Ecto neural progenitor cell (in vitro differentiated cells): ENCODE data around the gene SPATA21.

ENCODE experiments used
- DNase-seq: peaks from one replicate; pipeline ENCODE4 v3.0.0-alpha.2; 2018; ENCODE audit warnings: low spot score

SPATA21 gene

GRCh38 chr1:16421201-16421600 is 16.0 kb downstream of the SPATA21 start:
- no peak for DNase-seq

DNA sequence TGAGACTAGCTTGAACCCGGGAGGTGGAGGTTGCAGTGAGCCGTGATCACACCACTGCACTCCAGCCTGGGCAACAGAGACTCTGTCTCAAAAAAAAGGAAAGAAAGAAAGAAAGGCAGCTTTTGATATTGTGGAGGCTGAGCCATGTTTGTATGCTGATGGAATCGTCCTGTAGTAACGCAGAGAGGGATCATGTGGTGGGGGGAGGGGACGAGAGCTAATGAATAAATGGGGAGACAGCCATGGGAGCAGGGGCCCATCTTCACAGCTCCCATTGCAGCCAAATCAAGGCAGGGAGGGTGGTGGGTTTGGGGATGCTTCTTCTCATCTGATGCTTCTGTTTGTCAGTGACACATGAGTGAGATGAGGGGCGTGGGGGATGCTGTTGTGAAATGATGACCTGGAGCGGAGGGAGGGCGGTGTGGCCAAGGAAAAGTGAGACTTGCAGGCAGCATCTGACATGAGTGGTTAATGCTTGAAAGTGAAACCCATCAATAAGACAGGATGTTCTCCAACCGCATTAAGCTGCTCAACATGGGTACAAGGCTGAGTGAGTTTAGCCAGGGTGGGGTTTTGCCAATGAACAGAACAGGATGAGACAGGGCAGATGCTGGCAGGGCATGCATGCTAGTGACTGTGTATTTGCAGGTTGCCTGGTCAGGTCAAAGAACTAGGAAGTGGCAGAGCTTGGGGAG is 16.7 kb downstream of the SPATA21 start:
- no peak for DNase-seq

DNA sequence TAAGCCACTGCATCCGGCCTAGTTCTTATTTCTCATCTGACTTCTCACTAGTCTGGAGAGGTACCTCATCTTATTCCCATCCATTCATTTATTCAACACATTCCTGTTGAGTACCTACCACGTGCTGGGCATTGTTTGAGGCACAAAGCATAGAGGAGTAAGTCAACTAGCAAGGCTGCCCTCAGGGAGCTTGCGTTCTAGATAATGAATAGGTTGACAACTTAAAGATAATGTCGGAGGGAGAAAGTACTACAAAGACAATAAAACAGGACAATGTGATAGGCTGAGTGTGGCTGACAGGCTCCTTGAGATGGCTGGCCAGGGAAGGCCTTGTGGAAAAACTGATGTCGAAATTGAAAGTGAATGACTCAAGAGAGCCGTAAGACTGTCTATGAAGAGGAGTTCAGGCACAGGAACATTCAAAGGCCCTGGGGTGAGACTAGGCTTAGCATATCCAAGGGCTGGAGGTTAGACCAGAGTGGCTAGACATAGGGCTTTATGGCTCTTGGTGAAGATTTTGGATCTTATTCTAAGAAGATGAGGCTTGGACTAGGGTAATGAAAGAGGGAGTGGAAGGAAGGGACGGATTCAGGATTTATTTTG is 18.3 kb downstream of the SPATA21 start:
- no peak for DNase-seq

DNA sequence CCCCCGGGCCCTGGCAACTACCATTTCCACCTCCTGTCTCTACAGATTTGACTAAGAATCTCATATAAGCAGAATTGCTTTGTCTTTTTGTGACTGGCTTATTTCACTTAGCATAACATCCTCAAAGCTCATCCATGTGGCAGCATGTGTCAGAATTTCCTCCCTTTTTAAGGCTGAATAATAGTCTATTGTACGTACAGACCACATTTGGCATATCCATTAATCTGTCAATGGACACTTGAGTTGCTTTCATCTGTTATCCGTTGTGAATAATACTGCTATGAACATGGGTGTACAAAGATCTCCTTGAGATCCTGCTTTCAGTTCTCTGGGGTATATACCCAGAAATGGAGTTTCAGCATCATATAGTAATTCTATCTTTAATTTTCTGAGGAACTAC is 24.0 kb downstream of the SPATA21 start:
- DNase-seq: no peak

DNA sequence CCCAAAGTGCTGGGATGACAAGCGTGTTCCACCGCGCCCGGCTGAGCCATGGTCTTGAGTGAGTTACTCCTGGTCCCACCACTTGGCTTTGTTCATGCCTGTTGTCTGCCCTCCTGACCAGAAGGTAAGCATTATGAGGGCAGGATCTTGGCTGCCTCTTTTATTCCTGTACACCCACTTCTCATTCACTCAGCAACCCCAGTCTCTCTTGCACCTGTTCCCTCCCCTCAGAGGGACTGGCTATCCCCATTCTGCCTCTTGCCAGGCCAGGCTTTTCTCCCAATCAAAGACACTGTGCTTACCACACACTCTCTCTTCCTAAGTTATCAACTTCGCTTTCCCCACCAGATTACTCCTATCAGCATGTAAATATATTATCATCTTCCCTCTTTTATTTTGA is 26.4 kb downstream of the SPATA21 start:
- DNase-seq: no peak

DNA sequence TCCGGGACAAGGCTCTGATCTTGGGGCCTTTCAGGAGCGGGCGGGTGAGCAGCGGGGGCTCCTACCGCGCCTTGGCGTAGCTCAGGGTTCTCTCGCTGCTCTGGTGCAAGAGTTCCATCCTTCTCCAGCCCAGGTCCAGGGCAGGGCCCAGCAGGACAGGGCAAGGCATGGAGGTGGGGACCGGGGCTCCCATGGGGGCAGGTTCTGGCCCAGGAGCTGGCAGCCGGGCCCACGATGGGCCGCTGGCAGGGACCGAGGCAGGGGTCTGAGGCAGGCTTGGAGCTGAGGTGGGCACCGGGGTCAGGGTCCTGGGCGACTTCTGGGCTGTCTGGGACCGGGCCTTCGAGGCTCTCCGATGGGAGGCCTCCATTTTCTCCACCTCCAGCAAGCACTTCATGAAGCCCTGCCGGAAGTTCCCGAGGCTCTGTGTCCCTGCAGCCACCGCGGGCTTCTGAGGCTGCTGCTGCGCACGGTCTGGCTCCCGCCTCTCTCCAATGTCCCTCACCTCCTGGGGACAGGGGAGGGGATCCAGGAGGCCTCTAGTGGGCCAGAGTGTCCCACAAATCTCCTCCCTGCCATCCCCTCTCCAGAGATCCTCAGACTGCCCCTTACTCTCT is 27.6 kb downstream of the SPATA21 start:
- DNase-seq: no peak

DNA sequence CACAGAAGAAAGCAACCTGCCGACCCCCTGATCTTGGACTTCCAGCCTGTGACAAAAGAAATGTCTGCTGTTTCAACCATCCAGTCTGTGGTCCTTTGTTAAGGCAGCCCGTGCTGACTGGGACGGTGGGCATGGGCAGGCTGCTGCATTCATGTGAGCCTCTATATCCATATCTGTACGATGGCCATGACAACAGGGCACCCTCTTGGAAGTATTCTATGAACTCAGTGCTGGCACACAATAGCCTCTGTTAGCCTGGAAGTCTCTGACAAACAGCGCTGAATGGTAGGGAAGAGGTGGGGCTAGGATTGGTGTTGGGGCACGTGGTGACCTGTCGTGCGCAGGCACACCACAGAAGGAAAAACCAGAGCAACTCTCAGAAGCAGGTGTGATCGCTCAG is 30.4 kb downstream of the SPATA21 start:
- DNase-seq: no peak

DNA sequence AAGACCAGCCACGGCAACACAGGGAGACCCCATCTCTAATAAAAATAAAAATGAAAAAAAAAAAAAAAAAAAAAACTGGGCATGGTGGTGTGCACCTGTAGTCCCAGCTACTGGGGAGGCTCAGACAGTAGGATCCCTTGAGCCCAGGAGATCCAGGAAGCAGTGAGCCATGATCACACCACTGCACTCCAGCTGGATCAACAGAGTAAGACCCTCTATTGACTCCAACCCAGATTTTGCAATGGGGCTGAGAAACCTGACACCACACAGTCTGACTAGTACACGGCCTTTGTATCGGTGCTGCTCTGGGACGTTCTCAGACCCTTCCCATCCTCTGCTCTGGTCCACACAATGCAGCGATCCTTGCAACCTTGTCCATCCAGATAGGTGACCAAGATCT is 31.8 kb downstream of the SPATA21 start:
- DNase-seq: no peak

- DNase-seq: no peak
Measured at GRCh38 chr1:16402742-16403141, 34.5 kb downstream of the SPATA21 start.

DNA sequence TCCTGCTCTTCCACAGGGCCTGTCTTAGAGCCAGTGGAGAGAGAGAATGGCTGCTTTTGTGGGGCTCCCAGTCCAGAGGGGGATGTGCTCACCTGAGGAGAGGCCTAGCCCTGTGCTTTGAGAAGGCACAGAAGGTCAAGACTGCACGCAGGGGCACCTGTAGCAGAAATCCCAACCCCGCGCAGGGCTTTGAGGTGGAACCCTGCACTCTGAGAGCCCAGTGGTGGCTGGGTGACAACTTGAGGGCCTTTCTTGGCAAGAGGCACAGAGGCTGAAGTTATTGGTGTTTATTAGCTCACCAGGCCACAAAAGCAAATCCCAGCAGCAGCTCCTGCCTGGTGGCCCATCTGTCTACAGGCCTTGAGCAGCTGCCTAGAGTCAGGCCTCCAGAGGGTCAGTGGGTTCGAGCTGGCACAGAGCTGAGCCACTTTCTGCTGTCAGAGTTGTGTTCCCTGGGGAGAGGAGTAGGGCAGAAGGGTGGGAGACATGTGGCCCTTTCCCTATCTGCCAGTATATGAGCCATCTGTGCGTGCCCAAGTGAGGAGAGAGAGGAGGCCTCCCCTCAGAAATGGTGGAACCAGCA is 38.8 kb downstream of the SPATA21 start:
- DNase-seq: no peak

- DNase-seq: no peak
Measured at GRCh38 chr1:16397120-16397519, 40.1 kb downstream of the SPATA21 start.

- no peak for DNase-seq
Measured at GRCh38 chr1:16396591-16396990, 40.6 kb downstream of the SPATA21 start.

- DNase-seq: no peak
Measured at GRCh38 chr1:16394977-16395376, 42.2 kb downstream of the SPATA21 start.

GRCh38 chr1:16393570-16394521 is 43.4 kb downstream of the SPATA21 start:
- DNase-seq: no peak

- DNase-seq: no peak
Measured at GRCh38 chr1:16392740-16393569, 44.3 kb downstream of the SPATA21 start.

DNA sequence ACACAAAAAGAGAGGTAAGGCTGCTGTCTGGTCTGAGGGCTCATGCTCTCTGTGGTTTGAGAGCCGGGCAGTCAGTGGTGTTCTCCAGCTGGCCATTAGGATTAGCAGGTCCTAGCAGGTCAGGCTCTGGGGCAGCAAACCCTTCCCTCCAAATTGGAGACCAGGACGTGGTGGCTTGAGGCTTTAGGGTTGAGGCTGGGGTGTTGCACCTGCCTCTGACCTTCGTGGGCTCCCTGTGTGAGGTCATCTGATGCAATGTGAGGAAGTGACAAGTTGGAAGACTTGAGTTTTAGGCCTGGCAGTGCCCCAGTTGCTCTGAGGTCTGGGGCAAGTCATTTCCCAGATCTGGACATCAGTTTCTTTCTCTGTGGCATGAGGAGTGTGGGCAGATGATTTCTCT is 45.8 kb downstream of the SPATA21 start:
- DNase-seq: no peak

GRCh38 chr1:16387201-16388188 is 49.7 kb downstream of the SPATA21 start:
- no peak for DNase-seq

GRCh38 chr1:16386454-16387113 is 50.6 kb downstream of the SPATA21 start:
- no peak for DNase-seq

DNA sequence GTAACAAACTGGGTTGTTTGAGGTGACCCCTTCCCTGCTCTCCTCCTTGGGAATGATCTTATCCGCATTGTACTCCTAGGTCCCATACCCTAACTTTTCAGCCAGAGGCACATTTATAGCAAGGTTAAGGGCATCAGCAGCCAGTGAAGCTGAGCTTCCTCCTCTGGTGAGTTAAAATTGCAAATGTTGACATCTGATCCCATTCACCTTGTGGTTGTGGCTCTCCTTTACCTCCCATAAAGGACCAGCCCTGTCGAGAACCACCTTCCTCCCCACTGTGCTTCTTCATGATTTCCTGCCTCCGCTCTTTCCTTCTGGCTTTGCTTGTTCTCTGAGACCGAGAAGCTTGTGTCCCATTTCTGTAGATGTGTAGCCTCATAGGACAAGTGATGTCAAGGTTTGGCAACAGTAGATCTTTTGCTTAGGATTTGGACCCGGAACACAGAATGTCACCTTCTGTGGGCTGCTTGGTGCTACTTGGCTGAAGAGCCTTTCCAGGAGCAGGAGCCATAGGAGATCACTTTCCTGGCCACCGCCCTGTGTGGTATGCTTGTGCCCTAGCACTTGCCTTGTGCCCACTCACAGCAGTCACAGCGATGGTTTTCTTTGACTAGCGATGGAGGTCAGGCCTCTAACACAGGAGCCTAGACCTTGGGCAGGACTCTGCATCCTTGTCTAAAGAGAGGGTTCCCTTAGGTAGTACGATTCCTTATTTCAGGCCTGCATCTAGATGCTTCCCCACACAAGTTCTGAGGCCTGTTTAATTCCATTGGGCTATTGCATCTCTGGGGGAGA is 51.4 kb downstream of the SPATA21 start:
- DNase-seq: no peak
